HCT116 (cell line): ENCODE data around the gene FAHD1. TPM values are rescaled to one million over a fixed set of nuclear protein-coding genes. Genes with fewer than 3 reads are reported as not detected.

Experiments
- ATAC-seq: fragments of 200-7000 bp; cut with Tn5 transposase; 2 replicates; pipeline ENCODE4 v1.9.1; 2020; ENCODE audit warnings: mild to moderate bottlenecking, moderate library complexity
- BruUV-seq: library from RNA; stranded (reverse); fragments of 400-500 nt; replicated peaks from 2 replicates; lab custom pipeline; 2021; lab: Mats Ljungman, UMichigan
- CTCF ChIA-PET: fragments of 300-600 bp; sonication (Branson Sonifier 250); formaldehyde crosslinking; loops from one replicate; lab custom pipeline; 2021; ENCODE audit warnings: antibody characterized with exemption; lab: Charles Lee
- POLR2A ChIA-PET: fragments of 300-600, 350-600 bp; sonication (Branson Sonifier 250); formaldehyde crosslinking; loops from one replicate; lab custom pipeline; 2021; ENCODE audit warnings: antibody characterized with exemption; lab: Charles Lee
- RAD21 ChIA-PET, 2 experiments: fragments of 300-600 bp; sonication (Branson Sonifier 250); formaldehyde crosslinking; loops; one replicate each; lab custom pipeline; 2023; ENCODE audit warnings: low total read pairs in 2 of 2; ENCODE audit not compliant: uncharacterized antibody in 2 of 2, unreplicated experiment in 2 of 2, low non-redundant PET in 1 of 2; lab: Charles Lee
- DNase-seq: peaks from one replicate; pipeline ENCODE4 v3.0.0-alpha.2; 2010; ENCODE audit warnings: low read depth, low spot score
- H2AFZ ChIP-seq: fragments of 200-600 bp; shearing (Covaris generic), sonication (generic); 2 replicates; pipeline ENCODE4 v1.6.1; 2017; ENCODE audit warnings: low read depth, mixed run types, mixed read lengths, antibody characterized with exemption, low read length; ENCODE audit not compliant: poor library complexity, severe bottlenecking
- H3K27ac ChIP-seq: 2 replicates; pipeline ENCODE4 v1.5.1; 2012; ENCODE audit warnings: low read depth, low read length
- H3K27me3 ChIP-seq: fragments of 200-600 bp; sonication (generic); 2 replicates; pipeline ENCODE4 v1.6.1; 2016; ENCODE audit warnings: mixed run types, low read length, mixed read lengths; ENCODE audit not compliant: insufficient read depth
- H3K36me3 ChIP-seq, 2 experiments: fragments of 200-500 bp in 1 of 2; fragments of 200-600 bp in 1 of 2; sonication (Bioruptor generic) in 1 of 2; sonication (generic) in 1 of 2; 2 replicates each; pipeline versions ENCODE4 v1.5.1 to v1.6.1; 2014 to 2016; ENCODE audit warnings: low read length in 2 of 2, inconsistent platforms in 1 of 2, mixed read lengths in 1 of 2, mixed run types in 1 of 2; ENCODE audit not compliant: insufficient read depth in 2 of 2, control insufficient read depth in 1 of 2
- H3K4me1 ChIP-seq, 2 experiments: fragments of 200-600 bp in 1 of 2; sonication (generic) in 1 of 2; 2 replicates each; pipeline versions ENCODE4 v1.5.1 to v1.6.1; 2012 to 2017; ENCODE audit warnings: low read length in 2 of 2, inconsistent platforms in 1 of 2, mild to moderate bottlenecking in 1 of 2, mixed read lengths in 1 of 2, mixed run types in 1 of 2, moderate library complexity in 1 of 2; ENCODE audit not compliant: insufficient read depth in 2 of 2, control insufficient read depth in 1 of 2
- H3K4me2 ChIP-seq: fragments of 200-600 bp; sonication (generic); 2 replicates; pipeline ENCODE4 v1.6.1; 2017; ENCODE audit warnings: mixed run types, low read length, mixed read lengths
- H3K4me3 ChIP-seq, 2 experiments: fragments of 200-600 bp in 1 of 2; sonication (generic) in 1 of 2; replicated peaks in 1 of 2; 2 replicates each; pipeline ENCODE4 v1.5.1; 2011 to 2016; ENCODE audit warnings: low read length in 2 of 2, control low read depth in 1 of 2, low read depth in 1 of 2, mild to moderate bottlenecking in 1 of 2, mixed read lengths in 1 of 2, mixed run types in 1 of 2
- H3K79me2 ChIP-seq: fragments of 200-600 bp; sonication (generic); 2 replicates; pipeline ENCODE4 v1.6.1; 2017; ENCODE audit warnings: mild to moderate bottlenecking, mixed run types, low read length, moderate library complexity, mixed read lengths; ENCODE audit not compliant: insufficient read depth
- H3K9ac ChIP-seq: fragments of 200-600 bp; sonication (generic); 2 replicates; pipeline ENCODE4 v1.6.1; 2016; ENCODE audit warnings: low read length, mixed read lengths
- H3K9me2 ChIP-seq: fragments of 200-600 bp; sonication (generic), shearing (Covaris generic); 2 replicates; pipeline ENCODE4 v1.6.1; 2017; ENCODE audit warnings: mixed run types, mild to moderate bottlenecking, moderate library complexity; ENCODE audit not compliant: insufficient read depth
- H3K9me3 ChIP-seq, 2 experiments: fragments of 200-500 bp in 1 of 2; fragments of 200-600 bp in 1 of 2; sonication (Bioruptor generic) in 1 of 2; sonication (generic) in 1 of 2; 2 replicates each; pipeline ENCODE4 v1.6.1; 2014 to 2017; ENCODE audit warnings: low read length in 2 of 2, mixed read lengths in 2 of 2, inconsistent platforms in 1 of 2, low read depth in 1 of 2, mild to moderate bottlenecking in 1 of 2, mixed run types in 1 of 2, moderate library complexity in 1 of 2; ENCODE audit not compliant: control insufficient read depth in 1 of 2, insufficient read depth in 1 of 2
- H4K20me1 ChIP-seq: fragments of 200-600 bp; sonication (generic), shearing (Covaris generic); 2 replicates; pipeline ENCODE4 v1.6.1; 2017; ENCODE audit warnings: mixed run types, mild to moderate bottlenecking, moderate library complexity; ENCODE audit not compliant: insufficient read depth
- CBX3 ChIP-seq: IDR thresholded peaks from 2 replicates; pipeline ENCODE4 v1.6.1; 2012; ENCODE audit warnings: low read depth
- CEBPB ChIP-seq: IDR thresholded peaks from 2 replicates; pipeline ENCODE4 v1.6.1; 2012; ENCODE audit warnings: low read depth
- EGR1 ChIP-seq: IDR thresholded peaks from 2 replicates; pipeline ENCODE4 v1.6.1; 2012; ENCODE audit warnings: low read depth
- EZH2 ChIP-seq: fragments of 200-600 bp; sonication (generic); IDR thresholded peaks from 2 replicates; pipeline ENCODE4 v1.6.1; 2017; ENCODE audit warnings: antibody characterized with exemption, mixed run types
- EZH2phosphoT487 ChIP-seq: fragments of 200-600 bp; IDR thresholded peaks from 2 replicates; pipeline ENCODE4 v1.6.1; 2018; ENCODE audit warnings: antibody characterized with exemption, borderline replicate concordance
- FOSL1 ChIP-seq: IDR thresholded peaks from 2 replicates; pipeline ENCODE4 v1.6.1; 2012; ENCODE audit warnings: low read depth
- RAD21 ChIP-seq: IDR thresholded peaks from 2 replicates; pipeline ENCODE4 v1.6.1; 2012; ENCODE audit warnings: low read depth, mild to moderate bottlenecking
- REST ChIP-seq: IDR thresholded peaks from 2 replicates; pipeline ENCODE4 v1.6.1; 2012; ENCODE audit warnings: low read depth
- SIN3A ChIP-seq: IDR thresholded peaks from 2 replicates; pipeline ENCODE4 v1.6.1; 2012; ENCODE audit warnings: low read depth
- YY1 ChIP-seq: IDR thresholded peaks from 2 replicates; pipeline ENCODE4 v1.6.1; 2011; ENCODE audit warnings: low read length, low read depth, moderate library complexity, mild to moderate bottlenecking; ENCODE audit not compliant: insufficient replicate concordance; ENCODE audit errors: extremely low read depth
- intact Hi-C: fragments of 100-400 bp; cut with micrococcal nuclease; formaldehyde crosslinking; loops from 2 replicates; pipeline ENCODE4 v1.10.0; 2022
- total RNA-seq: library from RNA; stranded (reverse); gene quantifications from one replicate; pipeline ENCODE4 v1.2.1, GENCODE V29; 2021; ENCODE audit not compliant: unreplicated experiment
- TF ChIP-seq, protein P1 (sequence below), 3 experiments: fragments of 200-600 bp in 1 of 3; sonication (generic) in 1 of 3; IDR thresholded peaks in 2 of 3; conservative IDR thresholded peaks in 1 of 3; 2 replicates each; pipeline ENCODE4 v1.5.1; 2012 to 2017; ENCODE audit warnings: low read depth in 2 of 3, low read length in 2 of 3, antibody characterized with exemption in 1 of 3, borderline replicate concordance in 1 of 3, control low read depth in 1 of 3, mild to moderate bottlenecking in 1 of 3, mixed read lengths in 1 of 3, mixed run types in 1 of 3, moderate library complexity in 1 of 3; ENCODE audit not compliant: insufficient read depth in 1 of 3
- TF ChIP-seq, protein P2 (sequence below): IDR thresholded peaks from 2 replicates; pipeline ENCODE4 v1.6.1; 2012
- TF ChIP-seq, protein P3 (sequence below): IDR thresholded peaks from 2 replicates; pipeline ENCODE4 v1.6.1; 2011; ENCODE audit warnings: mild to moderate bottlenecking, low read length, moderate library complexity; ENCODE audit not compliant: insufficient replicate concordance; ENCODE audit errors: extremely low read depth

FAHD1 gene
- total RNA-seq, 1 experiment from 2014 or later, result 25.8 TPM

DNA sequence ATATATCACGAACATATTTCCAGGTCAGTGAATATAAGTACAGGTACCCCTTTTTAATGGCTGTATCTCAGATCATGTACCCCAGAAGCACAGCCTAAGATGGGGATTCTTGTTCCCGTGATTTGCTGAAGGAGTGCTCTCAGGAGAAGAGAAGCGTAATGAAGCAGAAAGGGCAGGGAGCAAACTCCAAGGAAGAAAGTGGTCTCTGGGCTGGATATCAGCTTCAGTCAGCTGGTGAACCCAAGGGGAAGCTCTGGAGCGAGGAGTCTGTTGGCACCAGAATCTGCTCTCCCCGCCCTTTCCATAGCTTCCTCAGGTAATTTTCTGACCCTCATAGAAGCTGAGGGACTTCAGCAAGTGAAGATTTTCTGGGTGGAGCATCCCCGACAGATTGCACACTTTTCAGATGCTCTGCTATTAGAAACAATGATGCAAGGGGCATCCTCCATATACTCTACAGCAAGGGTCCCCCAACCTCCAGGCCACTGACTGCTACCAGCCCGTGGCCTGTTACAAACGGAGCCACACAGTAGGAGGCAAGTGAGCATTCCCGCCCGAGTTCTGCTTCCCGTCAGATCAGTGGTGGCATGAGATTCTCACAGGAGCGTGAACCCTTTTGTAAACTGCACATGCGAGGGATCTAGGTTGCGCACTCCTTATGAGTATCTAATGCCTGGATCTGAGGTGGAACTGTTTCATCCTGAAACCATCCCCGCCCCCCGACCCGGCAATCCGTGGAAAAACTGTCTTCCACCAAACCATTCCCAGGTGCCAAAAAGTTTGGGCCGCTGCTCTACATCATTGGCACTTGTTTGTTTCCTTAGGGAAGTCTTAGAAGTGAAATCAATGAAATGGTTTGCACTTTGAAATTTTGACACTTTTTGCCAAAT, 4.4 kb downstream of the FAHD1 start:
- TF ChIP-seq SIN3A (no peak), EGR1 (no peak), RAD21 (no peak), EZH2 (no peak), REST (no peak), FOSL1 (no peak), CBX3 (no peak), YY1 (no peak), EZH2phosphoT487 (no peak), CEBPB (no peak)
- TF ChIP-seq, protein P1, sequence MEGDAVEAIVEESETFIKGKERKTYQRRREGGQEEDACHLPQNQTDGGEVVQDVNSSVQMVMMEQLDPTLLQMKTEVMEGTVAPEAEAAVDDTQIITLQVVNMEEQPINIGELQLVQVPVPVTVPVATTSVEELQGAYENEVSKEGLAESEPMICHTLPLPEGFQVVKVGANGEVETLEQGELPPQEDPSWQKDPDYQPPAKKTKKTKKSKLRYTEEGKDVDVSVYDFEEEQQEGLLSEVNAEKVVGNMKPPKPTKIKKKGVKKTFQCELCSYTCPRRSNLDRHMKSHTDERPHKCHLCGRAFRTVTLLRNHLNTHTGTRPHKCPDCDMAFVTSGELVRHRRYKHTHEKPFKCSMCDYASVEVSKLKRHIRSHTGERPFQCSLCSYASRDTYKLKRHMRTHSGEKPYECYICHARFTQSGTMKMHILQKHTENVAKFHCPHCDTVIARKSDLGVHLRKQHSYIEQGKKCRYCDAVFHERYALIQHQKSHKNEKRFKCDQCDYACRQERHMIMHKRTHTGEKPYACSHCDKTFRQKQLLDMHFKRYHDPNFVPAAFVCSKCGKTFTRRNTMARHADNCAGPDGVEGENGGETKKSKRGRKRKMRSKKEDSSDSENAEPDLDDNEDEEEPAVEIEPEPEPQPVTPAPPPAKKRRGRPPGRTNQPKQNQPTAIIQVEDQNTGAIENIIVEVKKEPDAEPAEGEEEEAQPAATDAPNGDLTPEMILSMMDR (IDR thresholded peaks at IDR 0.05 in 2 of 3, conservative IDR thresholded peaks at IDR 0.05 in 1 of 3; ENCODE audit: borderline replicate concordance in 1 of 3, insufficient read depth in 1 of 3, low read depth in 2 of 3, low read length in 2 of 3), result no peak
- TF ChIP-seq, protein P2, sequence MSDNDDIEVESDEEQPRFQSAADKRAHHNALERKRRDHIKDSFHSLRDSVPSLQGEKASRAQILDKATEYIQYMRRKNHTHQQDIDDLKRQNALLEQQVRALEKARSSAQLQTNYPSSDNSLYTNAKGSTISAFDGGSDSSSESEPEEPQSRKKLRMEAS, result no peak
- TF ChIP-seq, protein P3, sequence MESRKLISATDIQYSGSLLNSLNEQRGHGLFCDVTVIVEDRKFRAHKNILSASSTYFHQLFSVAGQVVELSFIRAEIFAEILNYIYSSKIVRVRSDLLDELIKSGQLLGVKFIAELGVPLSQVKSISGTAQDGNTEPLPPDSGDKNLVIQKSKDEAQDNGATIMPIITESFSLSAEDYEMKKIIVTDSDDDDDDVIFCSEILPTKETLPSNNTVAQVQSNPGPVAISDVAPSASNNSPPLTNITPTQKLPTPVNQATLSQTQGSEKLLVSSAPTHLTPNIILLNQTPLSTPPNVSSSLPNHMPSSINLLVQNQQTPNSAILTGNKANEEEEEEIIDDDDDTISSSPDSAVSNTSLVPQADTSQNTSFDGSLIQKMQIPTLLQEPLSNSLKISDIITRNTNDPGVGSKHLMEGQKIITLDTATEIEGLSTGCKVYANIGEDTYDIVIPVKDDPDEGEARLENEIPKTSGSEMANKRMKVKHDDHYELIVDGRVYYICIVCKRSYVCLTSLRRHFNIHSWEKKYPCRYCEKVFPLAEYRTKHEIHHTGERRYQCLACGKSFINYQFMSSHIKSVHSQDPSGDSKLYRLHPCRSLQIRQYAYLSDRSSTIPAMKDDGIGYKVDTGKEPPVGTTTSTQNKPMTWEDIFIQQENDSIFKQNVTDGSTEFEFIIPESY, result no peak
- Histone ChIP-seq H2AFZ (no peak overlapping the region), H3K4me2 (no peak overlapping the region), H3K9me3 (no peaks in the 10 kb centered on the region), H3K27me3 (no peaks in the 10 kb centered on the region), H3K36me3 (0 out of 4 replicates have a peak, but pooled peaks cover 0 to 7% of the 10 kb centered on the region in 2 experiments), H3K79me2 (peaks cover 33% of the 10 kb centered on the region), H3K4me1 (peaks cover 8% of the 10 kb centered on the region in 2 experiments), H3K9me2 (no peaks in the 10 kb centered on the region), H4K20me1 (peaks cover 5% of the 10 kb centered on the region; the same call in 1 of the 2 replicates), H3K9ac (no peak overlapping the region), H3K4me3 (no peak overlapping the region), H3K27ac (no peak overlapping the region)
- ATAC-seq (no peak), DNase-seq (no peak)
- intact Hi-C loops, result no loop called here
- CTCF ChIA-PET, result no interaction called here
- BruUV-seq, result no TSS peak
- RAD21 ChIA-PET, result no interaction called here
- POLR2A ChIA-PET, result no interaction called here
